Measurements from ENCODE around the gene LEPROT.
A peak's percentile ranks its signal among the peaks of the same experiment; 100 is the strongest.
"Not testable (repeated sequence)": the region's sequence is repeated elsewhere in the genome, so short reads cannot be mapped to it uniquely, and the experiment has no call there.

The LEPROT gene

DNA sequence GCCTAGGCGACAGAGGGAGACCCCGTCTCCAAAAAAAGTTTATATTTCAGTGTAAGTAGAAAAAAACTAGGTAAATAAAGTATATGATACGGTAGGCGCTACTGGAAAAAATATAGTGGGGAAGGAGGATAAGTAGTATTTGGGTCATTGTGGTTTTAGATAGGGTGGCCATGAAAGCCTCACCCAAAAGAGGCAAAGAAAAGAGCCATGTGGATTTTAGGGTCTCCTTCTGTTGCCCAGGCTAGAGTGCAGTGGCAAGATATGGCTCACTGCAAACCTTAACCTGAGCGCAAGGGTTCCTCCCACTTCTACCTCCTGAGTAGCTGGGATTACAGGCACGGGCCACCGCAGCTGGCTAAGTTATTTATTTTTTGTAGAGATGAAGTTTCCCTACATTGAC lies 17.1 kb downstream of the LEPROT start:
- DNase-seq (ENCODE audit: low spot score), result no peak

DNA sequence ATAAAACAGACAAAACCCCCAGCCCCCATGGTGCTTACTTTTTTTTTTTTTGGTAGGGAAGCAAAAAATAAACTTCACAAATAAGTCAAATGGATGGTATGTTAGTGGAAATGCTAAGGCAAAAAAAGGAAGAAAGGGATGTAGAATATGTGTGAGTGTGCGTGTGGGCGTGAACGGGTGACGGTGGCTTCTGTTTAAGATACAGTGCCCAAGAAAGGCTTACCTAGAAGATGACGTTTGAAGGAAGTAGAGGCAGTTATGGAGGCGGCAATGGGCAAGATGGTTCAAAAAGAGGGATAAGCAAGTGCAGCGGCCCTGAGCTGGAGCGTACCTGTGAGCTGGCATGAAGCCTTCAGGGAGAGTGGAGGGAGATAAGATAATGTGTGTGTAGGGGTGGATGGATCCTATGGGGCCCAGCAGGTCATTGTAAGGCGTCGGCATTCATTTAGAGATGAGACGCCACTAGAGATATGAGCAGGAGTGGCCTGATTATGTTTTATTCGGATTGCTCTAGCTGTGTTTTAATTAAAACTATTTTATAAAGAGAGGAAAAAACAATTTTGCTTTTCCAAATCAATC lies 19.9 kb downstream of the LEPROT start:
- no peak for DNase-seq (ENCODE audit: low spot score)

DNA sequence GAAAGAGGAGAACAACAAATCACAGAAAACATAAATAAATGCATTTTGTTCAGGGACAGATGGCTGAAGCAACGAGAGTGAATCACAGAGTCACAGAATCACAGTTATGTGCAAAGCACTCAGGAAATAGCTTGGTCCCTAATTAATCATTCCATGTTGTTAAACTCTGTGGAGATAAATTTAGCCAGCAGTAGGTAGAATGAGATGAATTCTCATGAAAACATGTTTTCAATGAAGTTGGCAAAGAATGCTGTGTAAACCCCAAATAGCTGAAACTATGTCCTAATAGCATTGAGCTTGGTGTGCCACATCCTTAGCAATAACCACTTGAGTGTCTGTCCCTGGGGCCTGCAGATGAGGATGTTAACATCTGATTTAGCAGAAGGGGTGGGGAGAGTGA lies 20.4 kb downstream of the LEPROT start:
- no peak for DNase-seq (ENCODE audit: low spot score)

DNA sequence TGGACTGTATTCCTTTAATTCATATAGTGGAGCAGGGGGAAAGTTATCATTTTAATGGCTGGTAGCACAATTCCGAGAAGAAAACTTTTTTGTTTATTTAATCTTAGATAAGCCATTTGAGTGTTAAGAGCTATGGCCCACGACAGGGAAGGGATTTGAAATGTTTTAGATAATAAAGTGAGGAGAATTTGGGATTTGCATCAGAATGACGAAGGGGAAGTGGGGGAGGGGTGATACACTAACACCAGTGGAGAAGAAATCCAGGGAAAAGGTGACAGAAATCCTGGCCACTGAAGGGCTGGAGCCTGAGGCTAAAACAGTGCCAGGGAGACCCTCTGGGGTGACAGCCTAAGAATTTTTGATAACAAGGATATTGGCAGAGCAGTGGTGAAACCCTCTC lies 21.0 kb downstream of the LEPROT start:
- DNase-seq (ENCODE audit: low spot score), result no peak

DNA sequence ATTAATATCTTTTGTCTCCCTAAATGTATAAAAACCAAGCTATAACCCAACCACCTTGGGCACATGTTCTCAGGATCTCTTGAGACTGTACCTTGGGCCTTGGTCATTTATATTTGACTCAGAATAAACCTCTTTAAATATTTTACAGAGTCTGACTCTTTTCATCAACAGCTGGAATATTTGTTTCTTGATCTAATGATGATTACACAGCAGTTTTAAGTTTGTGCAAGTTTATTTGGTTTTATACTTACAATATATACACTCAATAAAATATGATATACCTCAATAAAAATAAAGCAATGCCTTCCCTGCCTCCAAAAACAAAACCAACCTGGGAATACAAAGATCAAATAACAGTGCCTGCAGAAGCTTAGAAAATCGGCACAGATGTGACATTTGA lies 22.0 kb downstream of the LEPROT start:
- no peak for DNase-seq (ENCODE audit: low spot score)

DNA sequence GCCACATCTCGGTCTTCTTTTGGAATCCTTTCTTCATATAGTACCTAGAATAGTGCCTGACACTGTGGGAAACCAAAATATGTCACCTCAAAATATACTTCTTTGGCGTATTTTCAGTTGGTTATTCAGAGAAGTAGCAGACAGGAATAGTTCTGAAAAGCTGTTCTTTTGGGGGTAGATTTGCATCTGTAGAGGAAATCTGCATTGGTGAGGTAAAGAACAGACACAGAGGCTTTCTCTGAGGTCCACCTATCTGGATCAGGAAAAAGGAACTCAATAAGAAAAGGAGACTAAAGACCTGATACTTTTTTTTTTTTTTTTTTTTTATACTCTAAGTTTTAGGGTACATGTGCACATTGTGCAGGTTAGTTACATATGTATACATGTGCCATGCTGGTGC lies 23.2 kb downstream of the LEPROT start:
- DNase-seq (ENCODE audit: low spot score), result no peak

DNA sequence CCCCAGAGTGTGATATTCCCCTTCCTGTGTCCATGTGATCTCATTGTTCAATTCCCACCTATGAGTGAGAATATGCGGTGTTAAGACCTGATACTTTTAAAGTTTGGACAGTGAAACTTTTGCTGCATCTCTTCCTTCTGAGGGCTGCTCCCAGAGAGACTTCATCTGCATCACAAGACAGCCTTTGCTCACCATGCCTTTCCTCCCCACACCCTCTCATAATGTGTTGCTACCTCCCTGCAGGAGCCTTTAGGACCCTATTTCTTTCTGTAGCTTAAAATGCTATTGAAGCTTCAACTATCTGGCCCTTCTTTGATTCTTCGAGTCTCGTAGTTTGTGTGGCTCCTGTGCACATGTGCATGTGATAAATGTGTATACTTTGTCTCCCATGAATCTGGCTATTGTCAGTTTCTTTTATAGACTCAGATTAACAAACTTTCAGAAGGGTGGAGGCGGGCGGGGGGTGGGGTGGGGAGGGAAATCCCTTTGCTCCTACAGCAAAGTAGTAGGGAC lies 23.7 kb downstream of the LEPROT start:
- no peak for DNase-seq (ENCODE audit: low spot score)

DNA sequence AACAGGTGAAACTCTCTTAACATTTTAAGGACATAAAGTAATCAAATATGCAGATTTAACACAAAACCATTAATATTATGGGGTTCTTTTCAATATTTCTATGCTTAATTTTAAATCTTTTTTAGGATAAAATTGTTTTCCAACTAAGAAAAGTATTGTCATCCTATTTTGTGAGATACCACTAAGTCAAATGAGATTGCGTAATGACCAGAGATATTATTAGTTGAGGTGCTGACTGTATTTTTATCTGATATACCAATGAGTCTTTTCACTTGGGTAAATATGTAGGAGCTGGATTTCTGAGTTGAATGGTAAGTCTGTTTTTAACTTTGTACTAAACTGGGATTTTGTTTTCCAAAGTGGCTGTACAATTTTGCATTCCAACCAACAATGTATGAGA lies 25.4 kb downstream of the LEPROT start:
- DNase-seq (ENCODE audit: low spot score), result no peak

DNA sequence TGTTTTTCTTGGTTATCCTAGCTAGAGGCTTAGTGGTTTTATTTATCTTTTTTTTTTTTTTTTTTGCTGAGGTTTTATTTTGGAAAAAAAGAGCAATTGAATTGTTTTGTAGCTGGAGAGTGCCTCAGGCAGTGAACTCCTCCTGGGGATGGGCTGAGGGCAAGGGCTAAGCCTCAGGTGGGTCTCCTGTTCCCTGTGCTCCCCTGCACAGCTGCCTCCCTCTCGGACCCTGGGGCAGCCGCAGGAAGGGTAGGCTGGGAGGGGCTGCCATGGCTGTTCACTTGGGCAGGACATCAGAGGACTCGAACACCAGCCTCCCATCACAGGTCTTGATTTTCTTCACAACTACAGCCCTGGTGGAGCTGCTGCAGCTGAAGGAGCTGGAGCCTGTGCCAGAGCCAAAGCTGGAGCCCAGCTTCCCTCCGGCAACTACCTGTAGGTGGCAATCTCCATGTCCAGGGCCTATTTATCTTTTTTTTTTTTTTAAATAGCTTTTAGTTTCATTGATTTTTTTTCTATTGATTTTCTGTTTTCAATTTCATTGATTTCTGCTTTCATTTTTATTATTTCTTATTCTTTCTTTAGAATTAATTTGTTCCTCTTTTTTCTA lies 28.9 kb downstream of the LEPROT start:
- no peak for DNase-seq (ENCODE audit: low spot score)

DNA sequence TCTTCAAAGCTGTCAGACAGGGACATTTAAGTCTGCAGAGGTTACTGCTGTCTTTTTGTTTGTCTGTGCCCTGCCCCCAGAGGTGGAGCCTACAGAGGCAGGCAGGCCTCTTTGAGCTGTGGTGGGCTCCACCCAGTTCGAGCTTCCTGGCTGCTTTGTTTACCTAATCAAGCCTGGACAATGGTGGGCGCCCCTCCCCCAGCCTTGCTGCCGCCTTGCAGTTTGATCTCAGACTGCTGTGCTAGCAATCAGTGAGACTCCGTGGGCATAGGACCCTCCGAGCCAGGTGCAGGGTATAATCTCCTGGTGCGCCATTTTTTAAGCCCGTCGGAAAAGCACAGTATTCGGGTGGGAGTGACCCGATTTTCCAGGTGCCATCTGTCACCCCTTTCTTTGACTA lies 35.2 kb downstream of the LEPROT start:
- DNase-seq (ENCODE audit: low spot score), result not testable (repeated sequence)

DNA sequence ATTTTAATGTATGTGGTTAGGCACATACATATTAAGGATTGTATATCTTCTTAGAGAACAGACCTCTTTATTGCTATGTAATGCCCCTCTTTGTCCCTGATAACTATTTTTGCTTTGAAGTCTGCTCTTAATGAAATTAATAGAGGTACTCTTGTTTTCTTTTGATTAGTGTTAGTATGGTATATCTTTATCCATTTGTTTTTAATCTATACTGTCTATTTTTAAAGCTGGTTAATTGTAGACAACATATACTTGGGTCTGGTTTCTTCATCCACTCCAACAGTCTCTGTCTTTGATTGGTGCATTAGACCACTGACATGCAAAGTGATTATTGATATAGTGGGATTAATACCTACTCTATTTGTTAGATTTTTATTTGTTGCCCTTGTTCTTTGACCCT lies 36.0 kb downstream of the LEPROT start:
- DNase-seq (ENCODE audit: low spot score), result no peak

DNA sequence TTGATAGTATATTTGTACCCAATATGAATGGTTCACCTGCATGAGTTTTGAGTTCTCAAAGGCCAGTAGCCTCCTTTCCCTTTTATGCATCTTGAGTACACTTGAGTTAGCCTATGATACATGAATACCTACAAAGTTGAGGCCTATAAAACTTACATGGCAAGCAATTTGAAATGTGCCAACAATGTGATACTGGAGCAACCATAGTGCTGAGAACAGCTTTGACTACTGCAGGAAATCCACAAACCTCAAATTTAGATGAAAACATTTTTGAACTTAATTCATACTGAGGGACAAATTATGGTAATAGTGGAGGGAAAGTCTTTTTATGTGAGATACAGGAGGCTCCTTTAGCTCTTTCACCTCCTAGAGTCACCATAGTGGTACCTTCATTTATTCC lies 37.4 kb downstream of the LEPROT start:
- no peak for DNase-seq (ENCODE audit: low spot score)

DNA sequence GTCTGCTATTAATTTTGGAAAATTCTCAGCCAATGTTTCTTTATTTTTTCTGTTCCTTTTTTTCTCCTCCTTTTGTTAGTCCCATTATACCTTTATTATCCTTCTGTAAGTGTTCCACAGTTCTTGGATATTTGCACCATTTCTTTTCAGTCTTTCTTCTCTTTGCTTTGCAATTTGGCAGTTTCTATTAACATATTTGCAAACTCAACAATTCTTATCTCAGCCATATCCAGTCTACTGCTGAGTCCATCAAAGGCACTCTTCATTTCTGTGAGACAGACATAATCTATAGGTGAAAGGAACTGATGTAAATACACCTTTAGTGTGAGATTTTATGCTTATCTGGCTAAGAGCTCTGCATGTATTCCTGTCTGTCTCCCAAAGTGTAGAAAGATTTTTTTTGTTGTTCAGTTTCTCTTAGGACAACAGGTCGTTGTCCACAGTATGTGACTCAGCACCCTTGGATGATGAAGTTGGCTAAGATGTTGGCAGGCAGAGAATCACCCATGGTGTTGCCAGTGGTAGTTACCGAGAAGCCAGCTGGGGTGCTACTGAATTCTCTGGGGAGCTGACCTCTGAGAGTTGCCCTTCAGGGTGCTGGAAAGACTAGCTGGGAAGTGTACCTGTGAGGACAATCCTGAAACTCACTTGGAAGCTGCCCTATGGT lies 38.4 kb downstream of the LEPROT start:
- DNase-seq (ENCODE audit: low spot score), result no peak

DNA sequence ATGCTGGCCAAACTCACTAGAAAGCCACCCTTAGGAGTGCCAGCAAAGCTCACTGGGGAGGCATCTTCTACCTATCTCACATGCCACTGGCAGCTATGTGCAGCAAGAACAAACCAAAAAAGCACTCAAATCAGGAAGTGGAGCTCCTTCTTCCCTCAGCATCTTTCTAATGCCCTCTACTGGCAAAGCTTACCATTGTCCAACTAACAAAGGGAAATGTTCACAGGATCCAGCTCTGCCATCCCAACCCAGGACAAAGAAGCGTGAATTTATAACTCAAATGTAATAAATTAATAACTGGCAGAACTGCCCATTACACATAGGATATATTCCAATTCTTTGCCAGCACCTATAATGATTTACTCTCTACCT lies 38.9 kb downstream of the LEPROT start:
- no peak for DNase-seq (ENCODE audit: low spot score)

DNA sequence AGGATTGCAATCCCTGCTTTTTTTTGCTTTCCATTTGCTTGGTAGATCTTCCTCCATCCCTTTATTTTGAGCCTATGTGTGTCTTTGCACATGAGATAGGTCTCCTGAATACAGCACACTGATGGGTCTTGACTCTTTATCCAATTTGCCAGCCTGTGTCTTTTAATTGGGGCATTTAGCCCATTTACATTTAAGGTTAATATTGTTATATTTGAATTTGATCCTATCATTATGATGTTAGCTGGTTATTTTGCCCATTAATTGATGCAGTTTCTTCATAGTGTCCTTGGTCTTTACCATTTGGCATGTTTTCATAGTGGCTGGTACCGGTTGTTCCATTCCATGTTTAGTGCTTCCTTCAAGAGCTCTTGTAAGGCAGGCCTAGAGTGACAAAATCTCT lies 45.4 kb downstream of the LEPROT start:
- not testable (repeated sequence) for DNase-seq (ENCODE audit: low spot score)

DNA sequence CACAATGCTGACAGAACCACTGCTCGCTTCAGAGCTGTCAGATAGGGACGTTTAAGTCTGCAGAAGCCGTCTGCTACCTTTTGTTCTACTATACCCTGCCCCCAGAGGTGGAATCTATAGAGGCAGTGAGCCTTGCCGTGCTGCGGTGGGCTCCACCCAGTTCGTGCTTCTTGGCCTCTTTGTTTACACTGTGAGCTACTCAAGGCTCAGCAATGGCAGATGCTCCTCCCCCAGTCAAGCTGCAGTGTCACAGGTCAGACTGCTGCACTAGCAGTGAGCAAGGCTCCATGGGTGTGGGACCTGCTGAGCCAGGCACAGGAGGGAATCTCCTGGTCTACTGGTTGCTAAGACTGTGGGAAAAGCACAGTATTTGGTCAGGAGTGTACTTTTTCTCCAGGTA lies 47.1 kb downstream of the LEPROT start:
- peak; percentile 81 for DNase-seq (ENCODE audit: low spot score)

DNA sequence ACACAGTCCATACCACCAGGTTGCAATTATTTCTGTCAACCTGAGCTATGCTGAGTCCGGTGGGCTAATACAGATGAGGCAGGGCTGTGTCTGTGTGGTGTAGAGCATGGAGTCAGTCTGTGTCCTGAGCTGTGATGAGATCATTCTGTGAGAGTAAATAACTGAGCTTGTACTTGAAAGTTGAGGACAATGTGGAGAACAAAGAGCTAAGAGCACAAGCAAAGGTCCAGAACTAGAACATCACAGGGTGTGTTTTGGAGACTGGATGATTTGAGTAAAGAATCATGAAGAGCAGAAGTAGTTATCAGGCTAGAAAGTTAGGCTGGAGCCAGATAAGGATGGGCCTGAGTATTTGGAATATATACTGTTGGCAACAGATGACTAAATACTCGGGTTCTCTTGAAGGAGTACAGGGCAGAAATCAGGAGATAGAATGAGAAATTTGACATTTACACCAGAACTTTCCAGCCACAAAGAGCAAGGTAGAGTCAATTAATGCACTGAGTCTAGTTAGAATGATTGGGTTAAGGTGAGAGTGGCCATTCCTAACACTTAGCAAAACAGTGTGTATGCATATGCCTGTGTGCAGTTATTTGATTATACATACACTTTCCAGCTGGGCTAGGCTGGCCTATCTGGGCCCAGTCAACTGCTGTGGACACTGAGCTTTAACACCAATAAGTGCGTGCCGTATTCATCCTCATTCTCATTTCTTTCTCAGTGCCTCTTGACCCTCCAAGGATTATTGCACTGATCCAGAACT lies 48.8 kb downstream of the LEPROT start:
- DNase-seq (ENCODE audit: low spot score), result no peak

DNA sequence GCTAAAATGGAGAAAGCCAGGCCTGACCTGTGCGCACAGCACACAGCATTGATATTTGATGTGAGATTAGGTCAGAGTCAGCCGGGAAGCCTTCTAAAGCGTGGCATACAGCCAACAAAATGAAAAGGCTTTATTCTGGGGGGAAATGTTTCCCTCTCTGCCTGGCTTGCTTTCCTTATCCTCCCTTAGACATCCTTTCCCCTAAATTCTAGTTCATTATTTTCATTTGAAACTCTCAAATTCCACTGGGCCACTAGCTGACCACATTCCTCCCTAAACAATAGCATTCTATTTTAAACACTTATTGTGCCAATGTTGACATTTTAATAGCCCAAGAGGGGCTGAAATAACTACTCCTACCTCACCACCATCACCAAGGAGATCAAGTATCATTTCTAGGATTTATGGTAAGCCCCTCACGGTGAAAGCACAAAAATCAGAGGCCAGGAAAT lies 49.4 kb downstream of the LEPROT start:
- DNase-seq (ENCODE audit: low spot score), result no peak

DNA sequence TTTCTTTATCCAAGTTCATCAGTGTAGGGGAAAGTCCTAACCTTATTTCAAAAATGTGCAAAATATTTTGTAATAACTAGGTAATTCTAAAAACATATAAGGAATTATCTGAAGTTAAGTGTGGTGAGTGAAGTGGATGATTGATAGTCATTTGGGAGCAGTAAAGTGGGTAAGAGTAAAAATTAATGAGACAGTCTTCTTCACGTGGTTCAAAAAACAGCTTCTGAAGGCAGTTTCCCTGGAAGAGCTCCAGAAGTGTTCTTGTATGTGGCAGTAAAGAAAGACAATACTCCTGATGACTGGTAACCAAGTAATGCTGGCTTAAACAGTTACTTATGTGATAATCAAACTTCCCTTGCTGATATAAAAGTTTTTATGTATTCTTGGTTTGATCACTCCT lies 50.3 kb downstream of the LEPROT start:
- no peak for DNase-seq (ENCODE audit: low spot score)

DNA sequence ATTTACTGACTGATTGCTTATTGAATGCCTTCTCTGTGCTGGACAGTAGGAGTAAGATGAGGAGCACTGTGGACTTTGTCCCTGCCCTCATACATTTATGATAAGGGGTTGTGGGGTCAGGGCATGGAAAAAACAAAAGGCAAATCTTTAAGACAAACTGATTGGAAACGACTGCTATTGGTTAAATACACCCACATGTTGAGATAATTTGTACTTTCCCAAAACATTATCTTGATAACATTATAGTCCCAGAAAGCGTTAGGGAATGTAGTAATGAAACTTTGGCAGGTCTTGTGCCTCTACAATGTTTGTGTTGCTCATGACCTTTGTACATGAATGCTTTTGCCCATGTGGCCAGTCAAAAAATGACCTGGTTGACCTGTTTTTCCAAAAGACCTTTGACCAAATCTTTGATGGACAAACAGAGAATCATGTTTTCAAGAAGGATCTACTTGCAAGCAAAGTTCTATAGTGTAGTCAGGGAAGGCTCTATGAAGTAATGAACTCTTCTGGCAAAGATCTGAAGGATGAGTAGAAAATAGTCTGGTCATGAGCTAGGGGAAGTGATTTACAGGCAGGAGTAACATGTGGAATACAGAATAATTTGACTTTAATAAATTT lies 50.9 kb downstream of the LEPROT start:
- no peak for DNase-seq (ENCODE audit: low spot score)

DNA sequence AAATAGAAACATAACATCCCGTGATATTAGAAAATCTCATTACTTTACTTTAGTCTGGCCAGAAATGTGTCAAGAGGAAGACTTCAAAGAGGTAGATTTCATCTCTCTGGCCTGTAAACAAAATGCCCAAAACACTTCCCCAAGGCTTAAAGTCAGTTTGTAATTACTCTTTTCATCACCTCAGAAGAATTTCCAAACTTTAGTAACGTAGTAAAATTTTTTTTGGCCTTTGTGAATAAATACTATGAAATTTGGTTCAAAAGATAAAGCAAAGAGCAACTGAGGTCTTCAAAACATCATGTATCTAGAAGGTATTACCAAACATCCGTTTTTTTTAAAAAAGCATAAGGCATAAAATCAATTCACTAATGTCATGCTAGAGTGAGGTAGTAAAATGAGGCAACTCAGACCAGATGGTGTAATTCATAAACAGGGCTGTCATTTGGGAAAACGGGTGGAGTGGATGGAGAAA lies 51.4 kb downstream of the LEPROT start:
- DNase-seq (ENCODE audit: low spot score), result no peak

DNA sequence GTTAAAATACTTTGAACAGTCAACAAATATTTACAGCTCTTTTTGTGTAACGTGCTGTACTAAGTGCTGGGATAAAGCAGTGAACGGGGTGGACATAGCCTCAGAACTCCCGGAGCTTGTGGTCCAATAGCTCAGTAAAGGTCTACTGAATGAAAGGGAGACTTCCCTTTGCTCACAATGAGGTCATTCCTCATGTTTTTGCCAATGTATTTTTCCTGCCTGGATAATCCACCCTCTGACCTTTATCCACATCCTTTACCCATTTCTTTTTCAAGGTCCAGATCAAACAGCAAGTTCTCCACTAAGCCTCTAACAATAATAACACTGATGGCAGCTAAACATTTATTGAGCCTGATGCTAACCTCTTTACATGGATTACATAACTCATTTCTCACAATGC lies 55.9 kb downstream of the LEPROT start:
- DNase-seq (ENCODE audit: low spot score), result no peak

All from ecto neural progenitor cell (in vitro differentiated cells).